SK-N-MC (cell line): Measurements from ENCODE around the gene GAD2.

Experiments used
- EZH2 ChIP-seq: fragments of 200-600 bp; sonication (generic); IDR thresholded peaks from one replicate; pipeline ENCODE4 v1.6.1; 2017; ENCODE audit warnings: antibody characterized with exemption
- FOXP2 ChIP-seq: optimal IDR thresholded peaks from 2 replicates; pipeline ENCODE3; 2011; ENCODE audit warnings: mild to moderate bottlenecking, moderate library complexity; ENCODE audit not compliant: insufficient read depth; ENCODE audit errors: extremely low read length, control extremely low read depth
- POLR2AphosphoS5 ChIP-seq: IDR thresholded peaks from 2 replicates; pipeline ENCODE4 v1.6.1; 2012; ENCODE audit warnings: mild to moderate bottlenecking, low read depth, low read length, borderline replicate concordance

- TF ChIP-seq EZH2: no peak
- TF ChIP-seq POLR2AphosphoS5: no peak
- TF ChIP-seq FOXP2: no peak
Measured at GRCh38 chr10:26327811-26328210, 111.2 kb downstream of the GAD2 start.
